Activated B cell treated with CpG ODN at 0.5 μM for 24 hours (primary cell): ENCODE results near the gene CAMK1G. TPM values are rescaled to one million over a fixed set of nuclear protein-coding genes. Genes with fewer than 3 reads are reported as not detected.

Experiments used
- ATAC-seq: fragments of 200-7000 bp; cut with Tn5 transposase; one replicate; pipeline ENCODE4 v1.10.0; 2021; ENCODE audit warnings: low read depth, mild to moderate bottlenecking, moderate library complexity
- CTCF ChIA-PET: fragments of 350-600 bp; sonication (Branson Sonifier 250); formaldehyde crosslinking; loops from one replicate; lab custom pipeline; 2021; ENCODE audit warnings: antibody characterized with exemption; lab: Charles Lee
- POLR2A ChIA-PET: fragments of 350-600 bp; sonication (Branson Sonifier 250); formaldehyde crosslinking; loops from one replicate; lab custom pipeline; 2021; ENCODE audit warnings: antibody characterized with exemption; lab: Charles Lee
- DNase-seq: peaks from one replicate; pipeline ENCODE4 v3.0.0; 2022
- H3K27ac Mint-ChIP-seq: one replicate; pipeline ENCODE4 v1.8.0; 2020; ENCODE audit warnings: mixed read lengths
- H3K27me3 Mint-ChIP-seq: one replicate; pipeline ENCODE4 v1.8.0; 2021; ENCODE audit warnings: mixed read lengths
- H3K36me3 Mint-ChIP-seq: one replicate; pipeline ENCODE4 v1.8.0; 2021; ENCODE audit warnings: low read depth, mixed read lengths
- H3K4me1 Mint-ChIP-seq: one replicate; pipeline ENCODE4 v1.8.0; 2021; ENCODE audit warnings: mixed read lengths
- H3K4me3 Mint-ChIP-seq: one replicate; pipeline ENCODE4 v1.8.0; 2020; ENCODE audit warnings: mild to moderate bottlenecking, mixed read lengths
- H3K9me3 Mint-ChIP-seq: one replicate; pipeline ENCODE4 v1.8.0; 2020; ENCODE audit warnings: mixed read lengths
- intact Hi-C: fragments of 100-400 bp; cut with micrococcal nuclease; formaldehyde crosslinking; loops from one replicate; pipeline ENCODE4 v1.15.1; 2024
- total RNA-seq: library from RNA; stranded (reverse); gene quantifications from 2 replicates; pipeline ENCODE4 v1.2.3, GENCODE V29; 2022
- TF ChIP-seq, protein P1 (sequence below): fragments of 200-600 bp; IDR thresholded peaks from one replicate; pipeline ENCODE4 v1.8.0; 2022; ENCODE audit warnings: antibody characterized with exemption, mild to moderate bottlenecking

Gene CAMK1G
- total RNA-seq, 1 donor from 2014 or later: not detected

DNA sequence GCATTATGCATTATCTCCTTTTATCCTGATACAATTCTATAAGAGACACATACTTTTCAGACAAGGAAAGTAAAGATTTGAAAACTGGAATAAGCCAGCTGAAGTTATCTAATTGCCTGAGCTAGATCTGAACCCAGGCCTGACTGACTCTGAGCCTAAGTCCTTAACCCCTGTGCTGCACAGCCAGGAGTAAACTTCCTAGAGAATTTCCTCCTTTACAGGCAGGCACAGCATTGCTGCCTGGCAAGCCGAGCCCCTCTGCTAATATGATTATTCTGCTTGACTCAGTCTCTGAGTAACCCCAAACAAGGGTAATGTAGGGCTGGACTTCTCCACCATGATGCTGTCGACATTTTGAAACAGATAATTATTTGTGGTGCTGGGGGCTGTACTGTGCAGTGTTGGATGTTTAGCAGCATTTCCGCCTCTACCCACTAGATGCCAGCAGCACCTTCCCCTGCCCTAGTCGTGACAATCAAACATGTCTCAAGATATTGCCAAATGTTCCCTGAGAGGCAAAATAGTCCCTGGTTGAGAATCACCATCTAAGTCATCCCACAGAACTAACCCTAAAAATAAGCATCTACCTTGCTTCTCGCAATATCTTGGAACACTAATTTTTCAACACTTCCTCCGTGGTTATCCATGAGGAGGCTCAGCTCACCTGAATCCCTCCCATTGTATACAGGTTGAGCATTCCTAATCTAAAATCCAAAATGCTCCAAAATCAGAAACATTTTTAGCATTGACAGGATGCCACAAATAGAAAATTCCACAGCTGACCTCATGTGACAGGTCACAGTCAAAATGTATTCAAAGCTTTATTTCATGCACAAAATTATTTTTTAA is 18.5 kb downstream of the CAMK1G start:
- CTCF ChIA-PET: interaction anchor here (0.8 to 2.1 kb wide), 8 partner anchors 18 to 88 kb away, joined by 3 to 6 read pairs (median 4); no protein-coding TSS in a partner anchor
- intact Hi-C loops: loop anchor here (1.0 kb wide), 3 partner anchors 25 to 145 kb away; no protein-coding TSS in a partner anchor
- no peaks in the 10 kb centered on the region for H3K4me1 Mint-ChIP-seq
- no peaks in the 10 kb centered on the region for H3K36me3 Mint-ChIP-seq
- H3K27ac Mint-ChIP-seq: no peak overlapping the region
- peak; percentile 69 for ATAC-seq
- H3K4me3 Mint-ChIP-seq: no peak overlapping the region
- H3K9me3 Mint-ChIP-seq: no peaks in the 10 kb centered on the region
- TF ChIP-seq, protein P1, sequence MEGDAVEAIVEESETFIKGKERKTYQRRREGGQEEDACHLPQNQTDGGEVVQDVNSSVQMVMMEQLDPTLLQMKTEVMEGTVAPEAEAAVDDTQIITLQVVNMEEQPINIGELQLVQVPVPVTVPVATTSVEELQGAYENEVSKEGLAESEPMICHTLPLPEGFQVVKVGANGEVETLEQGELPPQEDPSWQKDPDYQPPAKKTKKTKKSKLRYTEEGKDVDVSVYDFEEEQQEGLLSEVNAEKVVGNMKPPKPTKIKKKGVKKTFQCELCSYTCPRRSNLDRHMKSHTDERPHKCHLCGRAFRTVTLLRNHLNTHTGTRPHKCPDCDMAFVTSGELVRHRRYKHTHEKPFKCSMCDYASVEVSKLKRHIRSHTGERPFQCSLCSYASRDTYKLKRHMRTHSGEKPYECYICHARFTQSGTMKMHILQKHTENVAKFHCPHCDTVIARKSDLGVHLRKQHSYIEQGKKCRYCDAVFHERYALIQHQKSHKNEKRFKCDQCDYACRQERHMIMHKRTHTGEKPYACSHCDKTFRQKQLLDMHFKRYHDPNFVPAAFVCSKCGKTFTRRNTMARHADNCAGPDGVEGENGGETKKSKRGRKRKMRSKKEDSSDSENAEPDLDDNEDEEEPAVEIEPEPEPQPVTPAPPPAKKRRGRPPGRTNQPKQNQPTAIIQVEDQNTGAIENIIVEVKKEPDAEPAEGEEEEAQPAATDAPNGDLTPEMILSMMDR: no peak
- peaks cover 16% of the 10 kb centered on the region for H3K27me3 Mint-ChIP-seq
- POLR2A ChIA-PET: no interaction called here
- DNase-seq: no peak

DNA sequence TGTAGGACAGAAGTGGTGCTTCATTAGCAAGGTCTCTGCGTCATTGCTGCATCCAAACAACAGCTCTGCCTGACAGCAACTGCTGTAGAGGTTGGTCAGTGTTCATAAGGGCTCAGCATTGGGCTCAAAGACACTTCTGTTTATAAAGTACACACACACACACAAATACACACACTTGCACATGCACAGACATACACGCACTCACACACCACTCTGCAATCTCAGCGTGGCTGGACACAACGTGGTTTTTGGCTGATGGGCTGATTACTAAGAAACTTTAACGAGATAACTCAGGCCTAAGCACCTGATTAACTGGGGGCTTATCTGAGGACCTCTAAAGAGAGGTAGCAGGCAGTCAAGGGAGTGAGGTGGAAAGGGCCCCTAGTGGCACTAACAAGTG is 20.4 kb downstream of the CAMK1G start:
- Mint-ChIP-seq H3K36me3 (no peaks in the 10 kb centered on the region), H3K9me3 (no peaks in the 10 kb centered on the region), H3K4me1 (no peaks in the 10 kb centered on the region), H3K27me3 (peaks cover 10% of the 10 kb centered on the region), H3K4me3 (no peak overlapping the region), H3K27ac (no peak overlapping the region)
- intact Hi-C loops: no loop called here
- ChIA-PET CTCF (no interaction called here), POLR2A (no interaction called here)
- TF ChIP-seq, protein P1: no peak
- no peak for ATAC-seq
- no peak for DNase-seq

DNA sequence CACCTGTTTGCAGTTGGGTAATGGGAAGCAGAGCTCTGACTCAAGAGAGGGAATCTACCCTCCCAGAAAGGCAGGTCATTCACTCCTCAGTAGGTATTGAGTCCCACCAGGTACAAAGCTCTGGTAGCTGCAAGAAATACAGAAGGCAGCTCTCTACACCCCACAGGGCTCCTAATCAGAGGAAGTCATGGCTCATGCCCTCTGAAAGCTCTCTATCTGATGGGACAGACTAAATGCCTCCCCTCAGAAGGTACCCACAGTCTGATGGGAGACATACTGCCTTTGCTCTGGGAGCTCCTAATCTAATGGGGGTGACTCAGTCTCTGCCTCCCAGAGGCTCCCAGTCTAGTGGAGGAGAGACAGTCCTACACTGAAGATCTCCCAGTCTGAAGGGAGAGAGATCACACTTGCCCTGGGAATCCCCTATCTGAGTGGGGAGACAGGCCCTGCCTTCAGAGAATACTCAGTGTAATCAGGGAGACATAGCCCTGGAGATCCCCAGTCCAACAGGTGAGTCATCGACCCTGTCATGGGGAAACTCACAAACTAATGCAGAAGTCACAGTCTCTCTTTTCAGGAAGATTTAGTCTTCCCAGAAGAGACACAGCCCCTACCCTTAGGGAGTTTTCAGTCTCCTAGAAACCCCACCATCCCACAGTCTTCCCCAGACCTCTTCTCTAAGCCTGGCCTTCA is 23.7 kb downstream of the CAMK1G start:
- Mint-ChIP-seq H3K36me3 (no peaks in the 10 kb centered on the region), H3K4me3 (no peak overlapping the region), H3K9me3 (no peaks in the 10 kb centered on the region), H3K4me1 (no peaks in the 10 kb centered on the region), H3K27ac (no peak overlapping the region), H3K27me3 (no peaks in the 10 kb centered on the region)
- ATAC-seq: peak; percentile 90
- ChIA-PET POLR2A (no interaction called here), CTCF (interaction anchor here (1.2 to 1.3 kb wide), 2 partner anchors 35 to 38 kb away, joined by 4 read pairs; no protein-coding TSS in a partner anchor)
- TF ChIP-seq, protein P1: no peak
- intact Hi-C loops: loop anchor here (1.0 kb wide), 1 partner anchor 66 kb away; no protein-coding TSS in a partner anchor
- DNase-seq: no peak

DNA sequence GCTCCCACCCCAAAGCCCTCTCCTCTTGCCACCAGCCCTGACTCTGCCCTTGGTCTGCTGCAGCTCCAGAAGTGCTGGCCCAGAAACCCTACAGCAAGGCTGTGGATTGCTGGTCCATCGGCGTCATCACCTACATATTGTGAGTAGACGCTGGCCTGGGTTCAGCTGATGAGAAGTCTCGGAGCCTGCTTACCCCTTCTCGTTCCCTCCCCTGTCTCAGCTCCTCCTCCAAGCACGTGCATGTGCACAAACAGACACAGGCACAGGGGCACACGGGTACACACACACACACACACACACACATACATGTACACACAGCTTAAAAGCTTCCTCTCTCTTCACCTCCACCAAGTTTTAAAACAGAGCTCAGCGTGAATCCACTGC is 24.3 kb downstream of the CAMK1G start:
- H3K4me1 Mint-ChIP-seq: no peaks in the 10 kb centered on the region
- H3K4me3 Mint-ChIP-seq: no peak overlapping the region
- intact Hi-C loops: loop anchor here (1.0 kb wide), 1 partner anchor 66 kb away; no protein-coding TSS in a partner anchor
- no peak overlapping the region for H3K27ac Mint-ChIP-seq
- TF ChIP-seq, protein P1: no peak
- CTCF ChIA-PET: interaction anchor here (1.2 to 1.3 kb wide), 2 partner anchors 35 to 38 kb away, joined by 4 read pairs; no protein-coding TSS in a partner anchor
- no peaks in the 10 kb centered on the region for H3K36me3 Mint-ChIP-seq
- DNase-seq (no peak), ATAC-seq (peak; percentile 21)
- H3K9me3 Mint-ChIP-seq: no peaks in the 10 kb centered on the region
- POLR2A ChIA-PET: no interaction called here
- no peaks in the 10 kb centered on the region for H3K27me3 Mint-ChIP-seq
